Thoracic aorta (tissue), 2 donors: Measurements from ENCODE around the gene MYBPHL. TPM values are rescaled to one million over a fixed set of nuclear protein-coding genes. Genes with fewer than 3 reads are reported as not detected.

ENCODE experiments used
- ATAC-seq: fragments of 150-250 bp; one replicate; pipeline ENCODE4 v1.8.0; 2017; ENCODE audit warnings: low read depth; ENCODE audit not compliant: insufficient number of reproducible peaks, low FRiP score
- DNase-seq: peaks from one replicate; pipeline ENCODE4 v3.0.0-alpha.2; 2020; ENCODE audit warnings: low spot score
- H3K27ac ChIP-seq, 2 donors: fragments of 200-600 bp; sonication (generic); 1 replicate in 1 of 2; 2 replicates in 1 of 2; pipeline ENCODE4 v1.5.1; 2016; ENCODE audit warnings: mild to moderate bottlenecking in 2 of 2, moderate library complexity in 2 of 2
- H3K27me3 ChIP-seq: fragments of 200-600 bp; sonication (generic); replicated peaks from 2 replicates; pipeline ENCODE4 v1.6.0; 2016; ENCODE audit warnings: mild to moderate bottlenecking; ENCODE audit not compliant: insufficient read depth
- H3K36me3 ChIP-seq: fragments of 200-600 bp; sonication (generic); one replicate; pipeline ENCODE4 v1.5.1; 2016
- H3K4me1 ChIP-seq, 2 donors: fragments of 200-600 bp; sonication (generic); 1 replicate in 1 of 2; 2 replicates in 1 of 2; pipeline versions ENCODE4 v1.5.1 to v1.6.0; 2016; ENCODE audit warnings: low read depth in 2 of 2, mild to moderate bottlenecking in 1 of 2; ENCODE audit not compliant: control insufficient read depth in 1 of 2
- H3K4me3 ChIP-seq: fragments of 200-600 bp; sonication (generic); 2 replicates; pipeline ENCODE4 v1.5.1; 2016; ENCODE audit warnings: mild to moderate bottlenecking
- H3K9me3 ChIP-seq: fragments of 200-600 bp; sonication (generic); 2 replicates; pipeline ENCODE4 v1.5.1; 2016
- total RNA-seq, 2 donors: library from RNA; depleted of rRNA; stranded (reverse); fragments of >200 nt; gene quantifications; one replicate each; pipeline versions ENCODE4 v1.1.0 to v1.2.3, GENCODE V29; 2016
- TF ChIP-seq, protein P1 (sequence below): fragments of 200-600 bp; sonication (generic); IDR thresholded peaks from one replicate; pipeline ENCODE4 v1.5.1; 2019; ENCODE audit warnings: antibody characterized with exemption

Gene MYBPHL
- total RNA-seq, 2 donors from 2014 or later = 1.1 TPM; not detected in 1

- no peaks in the 10 kb centered on the region for H3K9me3 ChIP-seq
- H3K4me1 ChIP-seq = peaks cover 9 to 31% of the 10 kb centered on the region in 2 donors
- H3K36me3 ChIP-seq = no peaks in the 10 kb centered on the region
- no peak overlapping the region for H3K4me3 ChIP-seq
- TF ChIP-seq, protein P1, sequence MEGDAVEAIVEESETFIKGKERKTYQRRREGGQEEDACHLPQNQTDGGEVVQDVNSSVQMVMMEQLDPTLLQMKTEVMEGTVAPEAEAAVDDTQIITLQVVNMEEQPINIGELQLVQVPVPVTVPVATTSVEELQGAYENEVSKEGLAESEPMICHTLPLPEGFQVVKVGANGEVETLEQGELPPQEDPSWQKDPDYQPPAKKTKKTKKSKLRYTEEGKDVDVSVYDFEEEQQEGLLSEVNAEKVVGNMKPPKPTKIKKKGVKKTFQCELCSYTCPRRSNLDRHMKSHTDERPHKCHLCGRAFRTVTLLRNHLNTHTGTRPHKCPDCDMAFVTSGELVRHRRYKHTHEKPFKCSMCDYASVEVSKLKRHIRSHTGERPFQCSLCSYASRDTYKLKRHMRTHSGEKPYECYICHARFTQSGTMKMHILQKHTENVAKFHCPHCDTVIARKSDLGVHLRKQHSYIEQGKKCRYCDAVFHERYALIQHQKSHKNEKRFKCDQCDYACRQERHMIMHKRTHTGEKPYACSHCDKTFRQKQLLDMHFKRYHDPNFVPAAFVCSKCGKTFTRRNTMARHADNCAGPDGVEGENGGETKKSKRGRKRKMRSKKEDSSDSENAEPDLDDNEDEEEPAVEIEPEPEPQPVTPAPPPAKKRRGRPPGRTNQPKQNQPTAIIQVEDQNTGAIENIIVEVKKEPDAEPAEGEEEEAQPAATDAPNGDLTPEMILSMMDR = no peak
- no peak overlapping the region for H3K27ac ChIP-seq
- no peaks in the 10 kb centered on the region for H3K27me3 ChIP-seq
- ATAC-seq (no peak), DNase-seq (no peak)
Measured at GRCh38 chr1:109251277-109252166, 55.3 kb downstream of the MYBPHL start.

- TF ChIP-seq, protein P1 = no peak
- peak overlapping the region; percentile 74 for H3K4me3 ChIP-seq
- peaks cover 9 to 31% of the 10 kb centered on the region in 2 donors for H3K4me1 ChIP-seq
- H3K36me3 ChIP-seq = no peaks in the 10 kb centered on the region
- H3K27me3 ChIP-seq = no peaks in the 10 kb centered on the region
- H3K27ac ChIP-seq = no peak overlapping the region
- no peaks in the 10 kb centered on the region for H3K9me3 ChIP-seq
- ATAC-seq (no peak), DNase-seq (no peak)
Measured at GRCh38 chr1:109250454-109251276, 56.1 kb downstream of the MYBPHL start.

DNA sequence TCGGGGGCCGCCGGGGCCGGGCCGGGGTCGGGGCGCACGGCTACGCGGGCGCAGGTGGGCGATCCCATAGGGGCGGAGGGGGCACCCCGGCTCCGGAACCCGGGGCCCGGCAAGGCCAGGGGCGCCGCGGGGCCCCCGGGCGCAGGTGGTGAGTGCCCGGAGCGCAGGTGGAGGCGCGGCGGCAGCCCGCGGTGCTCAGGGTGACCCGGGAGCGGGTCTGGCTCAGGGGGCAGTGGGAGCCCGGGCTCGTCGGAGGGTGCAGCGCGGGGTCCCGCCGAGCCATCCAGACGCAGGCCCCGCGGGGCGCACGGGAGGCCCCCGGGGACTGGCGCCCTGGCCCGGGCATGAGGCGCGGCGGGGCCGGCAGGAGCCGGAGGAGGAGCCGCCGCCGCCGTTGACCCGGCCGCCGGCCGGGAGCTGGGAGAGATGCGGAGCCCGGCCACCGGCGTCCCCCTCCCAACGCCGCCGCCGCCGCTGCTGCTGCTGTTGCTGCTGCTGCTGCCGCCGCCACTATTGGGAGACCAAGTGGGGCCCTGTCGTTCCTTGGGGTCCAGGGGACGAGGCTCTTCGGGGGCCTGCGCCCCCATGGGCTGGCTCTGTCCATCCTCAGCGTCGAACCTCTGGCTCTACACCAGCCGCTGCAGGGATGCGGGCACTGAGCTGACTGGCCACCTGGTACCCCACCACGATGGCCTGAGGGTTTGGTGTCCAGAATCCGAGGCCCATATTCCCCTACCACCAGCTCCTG lies 57.0 kb downstream of the MYBPHL start:
- Histone ChIP-seq H3K27me3 (no peaks in the 10 kb centered on the region), H3K36me3 (no peaks in the 10 kb centered on the region), H3K4me3 (peak overlapping the region; percentile 74), H3K4me1 (peaks cover 9 to 31% of the 10 kb centered on the region in 2 donors), H3K9me3 (no peaks in the 10 kb centered on the region), H3K27ac (no peak overlapping the region)
- ATAC-seq (no peak), DNase-seq (no peak)
- TF ChIP-seq, protein P1 = no peak

- Histone ChIP-seq H3K9me3 (no peaks in the 10 kb centered on the region), H3K36me3 (no peaks in the 10 kb centered on the region), H3K27ac (no peak within 1 kb of the TSS), H3K4me3 (peak within 1 kb of the TSS; percentile 74), H3K4me1 (peaks cover 6 to 23% of the 10 kb centered on the region in 2 donors), H3K27me3 (no peaks in the 10 kb centered on the region)
- no peak for DNase-seq
- TF ChIP-seq, protein P1 = no peak
- ATAC-seq = no peak
Measured at GRCh38 chr1:109248797-109249629, 57.8 kb downstream of the MYBPHL start, which contains the start of gene CELSR2. Gene CELSR2 (plus strand): TSS chr1:109249539. CDS start chr1:109250080, 541 bp downstream.
